ENCODE data around the gene MYLK.

Gene MYLK

GRCh38 chr3:123766193-123767008, 117.7 kb downstream of the MYLK start:
- peaks cover 4% of the 10 kb centered on the region for H3K27me3 Mint-ChIP-seq
- no peak overlapping the region for H3K27ac Mint-ChIP-seq
- H3K36me3 Mint-ChIP-seq = no peaks in the 10 kb centered on the region

GRCh38 chr3:123765475-123766128, 118.5 kb downstream of the MYLK start:
- Mint-ChIP-seq H3K27ac (no peak overlapping the region), H3K9me3 (no peaks in the 10 kb centered on the region), H3K36me3 (no peaks in the 10 kb centered on the region), H3K4me3 (no peak overlapping the region), H3K27me3 (peaks cover 4% of the 10 kb centered on the region), H3K4me1 (no peaks in the 10 kb centered on the region)

More at GRCh38 chr3:123766193-123767008, 117.7 kb downstream of the MYLK start:
- H3K9me3 Mint-ChIP-seq = no peaks in the 10 kb centered on the region
- no peaks in the 10 kb centered on the region for H3K4me1 Mint-ChIP-seq
- no peak overlapping the region for H3K4me3 Mint-ChIP-seq

- H3K36me3 Mint-ChIP-seq = no peaks in the 10 kb centered on the region
- no peaks in the 10 kb centered on the region for H3K4me1 Mint-ChIP-seq
- peaks cover 4% of the 10 kb centered on the region for H3K27me3 Mint-ChIP-seq
- no peak overlapping the region for H3K4me3 Mint-ChIP-seq
- H3K9me3 Mint-ChIP-seq = no peaks in the 10 kb centered on the region
- no peak overlapping the region for H3K27ac Mint-ChIP-seq
Measured at GRCh38 chr3:123764647-123765046, 119.5 kb downstream of the MYLK start.

GRCh38 chr3:123762805-123763204, 121.3 kb downstream of the MYLK start:
- no peaks in the 10 kb centered on the region for H3K4me1 Mint-ChIP-seq
- H3K9me3 Mint-ChIP-seq = no peaks in the 10 kb centered on the region
- peaks cover 7% of the 10 kb centered on the region for H3K27me3 Mint-ChIP-seq
- H3K36me3 Mint-ChIP-seq = no peaks in the 10 kb centered on the region
- no peak overlapping the region for H3K4me3 Mint-ChIP-seq
- no peak overlapping the region for H3K27ac Mint-ChIP-seq

- H3K9me3 Mint-ChIP-seq = no peaks in the 10 kb centered on the region
- no peaks in the 10 kb centered on the region for H3K4me1 Mint-ChIP-seq
- H3K4me3 Mint-ChIP-seq = no peak overlapping the region
- peaks cover 5% of the 10 kb centered on the region for H3K27me3 Mint-ChIP-seq
- no peaks in the 10 kb centered on the region for H3K36me3 Mint-ChIP-seq
- H3K27ac Mint-ChIP-seq = no peak overlapping the region
Measured at GRCh38 chr3:123760817-123761216, 123.3 kb downstream of the MYLK start.

GRCh38 chr3:123759871-123760270, 124.3 kb downstream of the MYLK start:
- no peaks in the 10 kb centered on the region for H3K4me1 Mint-ChIP-seq
- no peaks in the 10 kb centered on the region for H3K36me3 Mint-ChIP-seq
- no peaks in the 10 kb centered on the region for H3K9me3 Mint-ChIP-seq
- peaks cover 5% of the 10 kb centered on the region for H3K27me3 Mint-ChIP-seq
- no peak overlapping the region for H3K27ac Mint-ChIP-seq
- H3K4me3 Mint-ChIP-seq = no peak overlapping the region

- H3K9me3 Mint-ChIP-seq = no peaks in the 10 kb centered on the region
- no peaks in the 10 kb centered on the region for H3K4me1 Mint-ChIP-seq
- H3K27me3 Mint-ChIP-seq = peaks cover 5% of the 10 kb centered on the region
- no peak overlapping the region for H3K4me3 Mint-ChIP-seq
- no peak overlapping the region for H3K27ac Mint-ChIP-seq
- H3K36me3 Mint-ChIP-seq = no peaks in the 10 kb centered on the region
Measured at GRCh38 chr3:123759311-123759710, 124.8 kb downstream of the MYLK start.

GRCh38 chr3:123758081-123758564, 126.0 kb downstream of the MYLK start:
- Mint-ChIP-seq H3K27me3 (peaks cover 4% of the 10 kb centered on the region), H3K36me3 (no peaks in the 10 kb centered on the region), H3K4me3 (no peak overlapping the region), H3K27ac (no peak overlapping the region), H3K9me3 (no peaks in the 10 kb centered on the region), H3K4me1 (no peaks in the 10 kb centered on the region)

GRCh38 chr3:123757281-123757940, 126.7 kb downstream of the MYLK start:
- no peaks in the 10 kb centered on the region for H3K9me3 Mint-ChIP-seq
- H3K27ac Mint-ChIP-seq = no peak overlapping the region
- H3K4me3 Mint-ChIP-seq = no peak overlapping the region
- no peaks in the 10 kb centered on the region for H3K36me3 Mint-ChIP-seq
- H3K4me1 Mint-ChIP-seq = no peaks in the 10 kb centered on the region
- H3K27me3 Mint-ChIP-seq = peaks cover 4% of the 10 kb centered on the region

- H3K36me3 Mint-ChIP-seq = no peaks in the 10 kb centered on the region
- peaks cover 3% of the 10 kb centered on the region for H3K27me3 Mint-ChIP-seq
- H3K27ac Mint-ChIP-seq = no peak overlapping the region
- H3K4me3 Mint-ChIP-seq = no peak overlapping the region
- no peaks in the 10 kb centered on the region for H3K9me3 Mint-ChIP-seq
- no peaks in the 10 kb centered on the region for H3K4me1 Mint-ChIP-seq
Measured at GRCh38 chr3:123755501-123755900, 128.6 kb downstream of the MYLK start.

- Mint-ChIP-seq H3K36me3 (no peaks in the 10 kb centered on the region), H3K9me3 (no peaks in the 10 kb centered on the region), H3K27ac (no peak overlapping the region), H3K4me3 (no peak overlapping the region), H3K27me3 (peaks cover 3% of the 10 kb centered on the region), H3K4me1 (no peaks in the 10 kb centered on the region)
Measured at GRCh38 chr3:123755085-123755484, 129.0 kb downstream of the MYLK start.

- Mint-ChIP-seq H3K4me3 (no peak overlapping the region), H3K36me3 (no peaks in the 10 kb centered on the region), H3K27me3 (no peaks in the 10 kb centered on the region), H3K27ac (no peak overlapping the region), H3K4me1 (no peaks in the 10 kb centered on the region), H3K9me3 (no peaks in the 10 kb centered on the region)
Measured at GRCh38 chr3:123753286-123753685, 130.8 kb downstream of the MYLK start.

- no peaks in the 10 kb centered on the region for H3K4me1 Mint-ChIP-seq
Measured at GRCh38 chr3:123752228-123752627, 131.9 kb downstream of the MYLK start.

GRCh38 chr3:123751433-123751832, 132.7 kb downstream of the MYLK start:
- Mint-ChIP-seq H3K9me3 (no peaks in the 10 kb centered on the region), H3K36me3 (no peaks in the 10 kb centered on the region), H3K4me1 (no peaks in the 10 kb centered on the region), H3K27me3 (peaks cover 1% of the 10 kb centered on the region), H3K27ac (no peak overlapping the region), H3K4me3 (no peak overlapping the region)

More at GRCh38 chr3:123752228-123752627, 131.9 kb downstream of the MYLK start:
- H3K27me3 Mint-ChIP-seq = no peaks in the 10 kb centered on the region
- H3K4me3 Mint-ChIP-seq = no peak overlapping the region
- no peak overlapping the region for H3K27ac Mint-ChIP-seq
- no peaks in the 10 kb centered on the region for H3K9me3 Mint-ChIP-seq
- H3K36me3 Mint-ChIP-seq = no peaks in the 10 kb centered on the region

- Mint-ChIP-seq H3K4me1 (no peaks in the 10 kb centered on the region), H3K27me3 (peaks cover 3% of the 10 kb centered on the region), H3K4me3 (no peak overlapping the region), H3K9me3 (no peaks in the 10 kb centered on the region), H3K36me3 (no peaks in the 10 kb centered on the region), H3K27ac (no peak overlapping the region)
Measured at GRCh38 chr3:123750659-123751420, 133.3 kb downstream of the MYLK start.

Data from activated naive CD4-positive, alpha-beta T cell treated with anti-CD3 and anti-CD28 coated beads, Interleukin-2, amount 50 U/mL, for 24 hours (primary cell).